ENCODE measurements around the gene LURAP1L.
"Not testable (repeated sequence)": the region's sequence is repeated elsewhere in the genome, so short reads cannot be mapped to it uniquely, and the experiment has no call there.

Gene LURAP1L

GRCh38 chr9:12859704-12860251, 85.0 kb downstream of the LURAP1L start:
- DNase-seq (ENCODE audit: low spot score), result no peak

GRCh38 chr9:12860998-12861397, 86.2 kb downstream of the LURAP1L start:
- DNase-seq (ENCODE audit: low spot score), result no peak

- no peak for DNase-seq (ENCODE audit: low spot score)
Observed at GRCh38 chr9:12862611-12863410, 88.0 kb downstream of the LURAP1L start.

- DNase-seq (ENCODE audit: low spot score), result no peak
Observed at GRCh38 chr9:12863618-12864017, 88.8 kb downstream of the LURAP1L start.

GRCh38 chr9:12865380-12865779, 90.6 kb downstream of the LURAP1L start:
- DNase-seq (ENCODE audit: low spot score), result not testable (repeated sequence)

Data from globus pallidus (tissue), 1 donor.